H7 (cell line): ENCODE results near the gene GBP1. TPM values are rescaled to one million over a fixed set of nuclear protein-coding genes. Genes with fewer than 3 reads are reported as not detected.
"Not testable (repeated sequence)": the region's sequence is repeated elsewhere in the genome, so short reads cannot be mapped to it uniquely, and the experiment has no call there.

ENCODE experiments used
- DNase-seq: peaks from one replicate; pipeline ENCODE4 v3.0.0; 2012
- H3K27me3 ChIP-seq: 2 replicates; pipeline ENCODE4 v1.6.0; 2011; ENCODE audit warnings: mild to moderate bottlenecking, low read length; ENCODE audit not compliant: control insufficient read depth, insufficient read depth
- H3K36me3 ChIP-seq: replicated peaks from 2 replicates; pipeline ENCODE4 v1.5.1; 2011; ENCODE audit warnings: low read length; ENCODE audit not compliant: control insufficient read depth, insufficient read depth
- H3K4me3 ChIP-seq: 2 replicates; pipeline ENCODE4 v1.5.1; 2011; ENCODE audit warnings: low read depth, mild to moderate bottlenecking, control low read depth, low read length, moderate library complexity; ENCODE audit not compliant: insufficient read depth
- total RNA-seq: library from RNA; depleted of rRNA; stranded (reverse); fragments of >200 nt; shearing (Covaris generic); gene quantifications from 2 replicates; pipeline ENCODE4 v1.2.3, GENCODE V29; 2014; rRNA removed

Gene GBP1
- total RNA-seq, 1 experiment from 2014 or later, result not detected

DNA sequence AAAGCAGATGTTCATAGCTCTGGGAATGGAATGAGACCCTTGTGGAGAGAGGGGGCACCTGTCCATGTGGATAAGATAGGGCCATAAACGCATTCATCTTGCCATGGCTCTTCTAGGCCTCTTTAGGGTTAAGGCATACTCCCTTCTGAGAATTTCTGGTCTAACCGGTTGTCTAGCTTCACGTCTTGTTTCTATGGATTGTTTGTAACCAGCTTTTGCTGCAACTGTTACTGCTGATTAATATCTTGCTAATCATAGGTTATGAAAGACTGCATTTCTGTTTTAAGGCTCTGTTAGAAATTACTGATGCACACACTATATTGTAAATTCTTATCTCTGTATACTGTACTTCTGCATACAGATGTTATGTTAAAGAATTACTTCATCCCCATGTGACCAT lies 46.7 kb downstream of the GBP1 start:
- DNase-seq, H3K4me3 ChIP-seq, H3K27me3 ChIP-seq, H3K36me3 ChIP-seq: not testable (repeated sequence)

DNA sequence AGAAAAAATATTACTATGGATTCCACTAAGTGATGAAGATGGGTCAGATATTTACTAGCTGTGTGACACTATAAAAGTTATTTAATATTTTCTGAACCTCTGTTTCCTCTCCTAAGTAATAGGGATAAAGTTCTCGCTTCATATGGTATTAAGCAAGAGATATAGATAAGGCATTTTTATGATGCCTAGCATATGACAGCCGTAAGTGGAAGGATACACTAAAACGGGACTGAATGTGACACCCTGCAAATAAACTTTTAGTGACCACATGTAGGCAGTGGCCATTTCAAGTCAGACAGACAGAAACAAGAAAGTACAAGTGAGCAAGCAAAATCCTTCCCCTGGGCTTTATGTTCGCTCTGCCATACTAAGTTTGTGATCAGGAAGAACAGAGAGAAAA lies 56.5 kb downstream of the GBP1 start:
- Histone ChIP-seq H3K27me3 (no peaks in the 10 kb centered on the region), H3K36me3 (no peaks in the 10 kb centered on the region), H3K4me3 (no peak overlapping the region)
- no peak for DNase-seq

DNA sequence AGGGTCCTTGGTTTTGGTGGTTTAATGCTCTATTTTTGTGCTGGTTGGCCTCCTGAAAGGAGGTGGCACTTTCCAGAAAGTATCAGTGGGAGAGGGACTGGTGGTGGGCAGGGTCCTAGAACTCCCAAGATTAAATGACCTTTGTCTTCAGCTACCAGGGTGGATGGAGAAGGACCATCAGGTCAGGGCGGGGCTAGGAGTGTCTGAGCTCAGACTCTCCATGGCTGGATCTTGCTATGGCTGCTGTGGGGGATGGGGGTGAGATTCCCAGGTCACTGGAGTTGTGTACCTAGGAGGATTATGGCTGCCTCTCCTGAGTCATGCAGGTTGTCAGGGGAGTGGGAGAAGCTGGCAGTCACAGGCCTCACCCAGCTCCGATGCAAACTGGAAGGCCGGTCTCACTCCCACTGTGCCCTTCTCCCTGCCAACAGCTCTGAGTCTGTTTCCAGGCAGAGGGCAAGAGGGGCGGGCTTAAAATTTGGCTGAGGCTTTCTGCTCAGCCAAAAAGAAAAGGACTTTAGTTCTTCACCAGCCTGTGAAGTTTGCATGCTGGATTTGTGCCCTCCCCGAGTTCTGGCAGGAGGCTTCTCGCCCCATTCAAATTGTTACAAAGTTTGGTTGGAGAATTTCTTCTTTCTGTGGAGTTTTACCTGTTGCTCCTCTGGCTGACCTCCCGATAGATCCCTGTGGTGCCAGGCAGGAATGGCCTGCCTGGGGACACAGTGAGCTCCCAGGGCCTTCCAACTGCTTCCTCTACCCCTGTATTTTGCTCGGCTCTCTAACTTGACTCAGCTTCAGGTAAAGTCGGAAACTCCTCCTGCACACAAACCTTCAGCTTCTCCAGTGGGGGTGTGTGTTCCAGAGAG lies 59.5 kb downstream of the GBP1 start:
- no peaks in the 10 kb centered on the region for H3K36me3 ChIP-seq
- no peak overlapping the region for H3K4me3 ChIP-seq
- no peak for DNase-seq
- H3K27me3 ChIP-seq, result no peaks in the 10 kb centered on the region

Other genes starting within 250 kb of the GBP1 start
- gene GTF2B, start 173.6 kb downstream of the GBP1 start, total RNA-seq, result 54.3 and 61.1 TPM in 2 replicates
- 33.7 and 45.9 TPM in 2 replicates for gene KYAT3, start 72.6 kb downstream of the GBP1 start, total RNA-seq
- 10.7 and 12.2 TPM in 2 replicates for gene RBMXL1, start 72.6 kb downstream of the GBP1 start, total RNA-seq
- gene GBP3, start 42.3 kb downstream of the GBP1 start, total RNA-seq, result not detected in 2 replicates
- 0.04 and 0.07 TPM in 2 replicates for gene GBP2, start 60.9 kb upstream of the GBP1 start, total RNA-seq
- gene GBP7, start 110.8 kb upstream of the GBP1 start, total RNA-seq, result not detected in 2 replicates
- 0.07 TPM in 1 of 2 replicates, not detected in the other for gene GBP4, start 133.7 kb upstream of the GBP1 start, total RNA-seq
- not detected in 2 replicates for gene GBP5, start 207.7 kb upstream of the GBP1 start, total RNA-seq